Measurements from ENCODE around the gene DCLRE1C. TPM values are rescaled to one million over a fixed set of nuclear protein-coding genes. Genes with fewer than 3 reads are reported as not detected.

The DCLRE1C gene
- total and polyA plus RNA-seq, 2 donors (not counting 1 experiment from before 2014, with no cell fraction given): 24.0 to 61.8 TPM

- ChIA-PET POLR2A (no interaction called here), CTCF (interaction anchor here (1.8 kb wide), 1 partner anchor 95 kb away, joined by 7 read pairs; no protein-coding TSS in a partner anchor)
- Histone ChIP-seq H3K4me2 (replicated peaks; ENCODE audit: low read depth, low read length, poor library complexity, severe bottlenecking) (no peak overlapping the region), H4K20me1 (ENCODE audit: control insufficient read depth, insufficient read depth, low read length, poor library complexity, severe bottlenecking) (no peaks in the 10 kb centered on the region), H3K27ac (ENCODE audit: low read length in 2 of 2) (no peak overlapping the region), H3K4me3 (ENCODE audit: control extremely low read depth in 1 of 5, extremely low read depth in 1 of 5, insufficient read depth in 1 of 5, low read depth in 2 of 5, low read length in 4 of 5) (no peak overlapping the region), H3K79me2 (ENCODE audit: control insufficient read depth, insufficient read depth, low read length) (peaks cover 25% of the 10 kb centered on the region), H3K9me3 (ENCODE audit: control extremely low read depth in 1 of 3, control insufficient read depth in 2 of 3, insufficient read depth in 1 of 3, low read length in 2 of 3) (no peaks in the 10 kb centered on the region), H3K9ac (ENCODE audit: low read length) (no peak overlapping the region), H3K36me3 (replicated peaks in 1 of 2; ENCODE audit: control extremely low read depth in 1 of 2, control insufficient read depth in 1 of 2, extremely low read depth in 1 of 2, insufficient read depth in 2 of 2, low read length in 1 of 2) (no peaks in the 10 kb centered on the region), H2AFZ (ENCODE audit: insufficient read depth, low read depth, low read length, poor library complexity, severe bottlenecking) (no peak overlapping the region), H3K27me3 (replicated peaks in 1 of 4; ENCODE audit: control extremely low read depth in 1 of 4, control insufficient read depth in 3 of 4, insufficient read depth in 4 of 4, low read length in 3 of 4) (peaks cover 0 to 6% (median 0%) of the 10 kb centered on the region in 4 experiments), H3K4me1 (ENCODE audit: control insufficient read depth in 2 of 2, insufficient read depth in 2 of 2, low read length in 2 of 2) (peaks cover 17 to 23% of the 10 kb centered on the region in 2 donors)
- no peaks in the 10 kb centered on the region for H3K9me3 Mint-ChIP-seq (ENCODE audit: insufficient read depth)
- intact Hi-C loops (cut with micrococcal nuclease): loop anchor here (5.0 kb wide), 2 partner anchors 124 to 291 kb away; partner anchors contain the start of gene NMT2
- H3K4me3 Mint-ChIP-seq: peak overlapping the region; percentile 71
- whole genome bisulfite sequencing (ENCODE audit: insufficient coverage): 97% methylated on average over 9 of the region's 9 CpGs
- ATAC-seq (ENCODE audit: low read depth): no peak
- TF ChIP-seq, protein P1, sequence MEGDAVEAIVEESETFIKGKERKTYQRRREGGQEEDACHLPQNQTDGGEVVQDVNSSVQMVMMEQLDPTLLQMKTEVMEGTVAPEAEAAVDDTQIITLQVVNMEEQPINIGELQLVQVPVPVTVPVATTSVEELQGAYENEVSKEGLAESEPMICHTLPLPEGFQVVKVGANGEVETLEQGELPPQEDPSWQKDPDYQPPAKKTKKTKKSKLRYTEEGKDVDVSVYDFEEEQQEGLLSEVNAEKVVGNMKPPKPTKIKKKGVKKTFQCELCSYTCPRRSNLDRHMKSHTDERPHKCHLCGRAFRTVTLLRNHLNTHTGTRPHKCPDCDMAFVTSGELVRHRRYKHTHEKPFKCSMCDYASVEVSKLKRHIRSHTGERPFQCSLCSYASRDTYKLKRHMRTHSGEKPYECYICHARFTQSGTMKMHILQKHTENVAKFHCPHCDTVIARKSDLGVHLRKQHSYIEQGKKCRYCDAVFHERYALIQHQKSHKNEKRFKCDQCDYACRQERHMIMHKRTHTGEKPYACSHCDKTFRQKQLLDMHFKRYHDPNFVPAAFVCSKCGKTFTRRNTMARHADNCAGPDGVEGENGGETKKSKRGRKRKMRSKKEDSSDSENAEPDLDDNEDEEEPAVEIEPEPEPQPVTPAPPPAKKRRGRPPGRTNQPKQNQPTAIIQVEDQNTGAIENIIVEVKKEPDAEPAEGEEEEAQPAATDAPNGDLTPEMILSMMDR (IDR thresholded peaks at IDR 0.05): no peak
- no peak for TF ChIP-seq EZH2 (IDR thresholded peaks at IDR 0.05; ENCODE audit: borderline replicate concordance, insufficient read depth, low read depth, low read length, poor library complexity, severe bottlenecking)
- no peaks in the 10 kb centered on the region for H3K27me3 Mint-ChIP-seq
- H3K4me1 Mint-ChIP-seq: peaks cover 28% of the 10 kb centered on the region
- no peak for DNase-seq
- no peak overlapping the region for H3K27ac Mint-ChIP-seq
These were observed 77.1 kb downstream of the DCLRE1C start for GRCh38 chr10:14876764-14877163.

GRCh38 chr10:14875941-14876340 is 78.0 kb downstream of the DCLRE1C start:
- H3K79me2 ChIP-seq (ENCODE audit: control insufficient read depth, insufficient read depth, low read length): peaks cover 25% of the 10 kb centered on the region
- no peak for TF ChIP-seq EZH2 (IDR thresholded peaks at IDR 0.05; ENCODE audit: borderline replicate concordance, insufficient read depth, low read depth, low read length, poor library complexity, severe bottlenecking)
- TF ChIP-seq, protein P1 (IDR thresholded peaks at IDR 0.05): no peak
- H2AFZ ChIP-seq (ENCODE audit: insufficient read depth, low read depth, low read length, poor library complexity, severe bottlenecking): no peak overlapping the region
- Mint-ChIP-seq H3K27ac (no peak overlapping the region), H3K4me1 (peaks cover 29% of the 10 kb centered on the region), H3K4me3 (peak overlapping the region; percentile 34), H3K27me3 (no peaks in the 10 kb centered on the region), H3K9me3 (ENCODE audit: insufficient read depth) (no peaks in the 10 kb centered on the region)
- ATAC-seq (ENCODE audit: low read depth) (no peak), DNase-seq (no peak)
- POLR2A ChIA-PET: no interaction called here
- intact Hi-C loops (cut with micrococcal nuclease): loop anchor here (5.0 kb wide), 2 partner anchors 124 to 291 kb away; partner anchors contain the start of gene NMT2
- H3K9me3 ChIP-seq (ENCODE audit: control extremely low read depth in 1 of 3, control insufficient read depth in 2 of 3, insufficient read depth in 1 of 3, low read length in 2 of 3): no peaks in the 10 kb centered on the region
- 95% methylated on average over 8 of the region's 12 CpGs for WGBS (ENCODE audit: insufficient coverage)
- peaks cover 17 to 23% of the 10 kb centered on the region in 2 donors for H3K4me1 ChIP-seq (ENCODE audit: control insufficient read depth in 2 of 2, insufficient read depth in 2 of 2, low read length in 2 of 2)
- no peak overlapping the region for H3K27ac ChIP-seq (ENCODE audit: low read length in 2 of 2)
- peaks cover 0 to 6% (median 0%) of the 10 kb centered on the region in 4 experiments for H3K27me3 ChIP-seq (replicated peaks in 1 of 4; ENCODE audit: control extremely low read depth in 1 of 4, control insufficient read depth in 3 of 4, insufficient read depth in 4 of 4, low read length in 3 of 4)
- H3K4me2 ChIP-seq (replicated peaks; ENCODE audit: low read depth, low read length, poor library complexity, severe bottlenecking): no peak overlapping the region
- CTCF ChIA-PET: no interaction called here
- H3K36me3 ChIP-seq (replicated peaks in 1 of 2; ENCODE audit: control extremely low read depth in 1 of 2, control insufficient read depth in 1 of 2, extremely low read depth in 1 of 2, insufficient read depth in 2 of 2, low read length in 1 of 2): no peaks in the 10 kb centered on the region
- H4K20me1 ChIP-seq (ENCODE audit: control insufficient read depth, insufficient read depth, low read length, poor library complexity, severe bottlenecking): no peaks in the 10 kb centered on the region
- H3K4me3 ChIP-seq (ENCODE audit: control extremely low read depth in 1 of 5, extremely low read depth in 1 of 5, insufficient read depth in 1 of 5, low read depth in 2 of 5, low read length in 4 of 5): no peak overlapping the region
- no peak overlapping the region for H3K9ac ChIP-seq (ENCODE audit: low read length)

Measured in B cell (primary cell).